ENCODE measurements around the gene STN1. TPM values are rescaled to one million over a fixed set of nuclear protein-coding genes. Genes with fewer than 3 reads are reported as not detected.

The STN1 gene
- total RNA-seq, 1 experiment from 2014 or later = 74.7 TPM

DNA sequence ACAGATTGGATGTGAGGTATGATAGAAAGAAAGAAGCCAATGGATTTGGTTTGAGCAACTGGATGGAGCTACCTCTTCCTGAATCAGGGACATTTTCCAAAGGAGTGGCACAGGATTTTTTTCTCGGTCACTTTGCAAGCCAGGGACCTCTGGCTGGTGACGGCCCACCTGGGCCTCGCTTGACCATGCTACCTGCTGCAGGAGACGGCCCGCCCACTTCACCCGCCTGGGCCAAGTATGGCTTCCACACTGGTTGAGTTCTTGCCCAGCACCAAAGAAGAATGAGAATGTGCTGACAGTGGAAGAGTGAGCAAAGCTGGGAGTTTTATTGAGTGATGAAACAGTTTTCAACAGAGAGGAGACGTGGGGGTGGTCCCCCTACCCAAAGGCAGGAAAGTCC, 38.2 kb downstream of the STN1 start:
- POLR2A ChIA-PET = no interaction called here

DNA sequence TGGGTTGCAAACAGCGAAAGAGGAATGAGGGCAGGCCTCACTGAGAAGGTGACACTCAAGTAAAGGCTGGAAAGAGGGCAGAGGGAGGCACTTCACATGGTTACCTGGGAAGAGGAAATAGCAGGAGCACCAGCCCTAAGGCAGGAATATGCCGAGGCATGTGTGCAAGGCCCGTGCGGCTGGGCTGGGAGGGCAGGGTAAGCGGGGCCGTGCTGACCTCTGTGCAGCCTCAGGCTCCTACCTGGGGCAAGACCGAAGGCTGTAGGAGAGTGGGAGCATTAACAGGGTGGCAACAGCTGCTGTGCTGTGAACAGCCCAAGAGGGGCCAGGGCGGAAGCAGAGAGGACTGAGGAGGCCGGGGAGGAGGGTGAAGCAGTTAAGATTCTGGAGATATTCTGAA, 38.6 kb downstream of the STN1 start:
- no peak for DNase-seq (ENCODE audit: low read depth, low spot score)
- Histone ChIP-seq H3K36me3 (ENCODE audit: control insufficient read depth in 1 of 2, insufficient read depth in 2 of 2, low read length in 2 of 2) (peaks cover 6 to 44% of the 10 kb centered on the region in 2 experiments; a peak in 2 of 4 replicates), H3K79me2 (ENCODE audit: insufficient read depth, low read length) (no peaks in the 10 kb centered on the region), H3K27ac (ENCODE audit: low read depth, low read length) (no peak overlapping the region), H3K4me1 (ENCODE audit: control insufficient read depth in 1 of 2, insufficient read depth in 2 of 2, low read length in 2 of 2) (no peaks in the 10 kb centered on the region), H3K4me2 (ENCODE audit: low read length) (no peak overlapping the region), H3K27me3 (ENCODE audit: insufficient read depth, low read length) (no peaks in the 10 kb centered on the region), H3K9ac (ENCODE audit: low read length) (no peak overlapping the region), H3K9me2 (ENCODE audit: insufficient read depth) (no peaks in the 10 kb centered on the region), H3K4me3 (replicated peaks in 1 of 2; ENCODE audit: low read depth in 1 of 2, low read length in 2 of 2) (no peak overlapping the region), H2AFZ (ENCODE audit: low read depth, low read length, poor library complexity, severe bottlenecking) (no peak overlapping the region), H3K9me3 (ENCODE audit: control insufficient read depth in 1 of 2, insufficient read depth in 1 of 2, low read depth in 1 of 2, low read length in 2 of 2) (no peaks in the 10 kb centered on the region), H4K20me1 (ENCODE audit: insufficient read depth) (no peaks in the 10 kb centered on the region)
- ATAC-seq = no peak
- BruUV-seq (replicated peaks) = no TSS peak
- intact Hi-C loops (cut with micrococcal nuclease) = no loop called here
- TF ChIP-seq ZNF274 (IDR thresholded peaks at IDR 0.05; ENCODE audit: low read depth, low read length) (no peak), CEBPB (IDR thresholded peaks at IDR 0.05; ENCODE audit: low read depth) (no peak), EZH2 (IDR thresholded peaks at IDR 0.05) (no peak), ELF1 (IDR thresholded peaks at IDR 0.05; ENCODE audit: borderline replicate concordance, low read depth) (no peak), YY1 (IDR thresholded peaks at IDR 0.05; ENCODE audit: extremely low read depth, insufficient replicate concordance, low read depth, low read length) (no peak), EGR1 (IDR thresholded peaks at IDR 0.05; ENCODE audit: low read depth) (no peak), JUND (IDR thresholded peaks at IDR 0.05) (no peak), FOSL1 (IDR thresholded peaks at IDR 0.05; ENCODE audit: low read depth) (no peak), SRF (IDR thresholded peaks at IDR 0.05; ENCODE audit: low read depth) (no peak)
- TF ChIP-seq, protein P1, sequence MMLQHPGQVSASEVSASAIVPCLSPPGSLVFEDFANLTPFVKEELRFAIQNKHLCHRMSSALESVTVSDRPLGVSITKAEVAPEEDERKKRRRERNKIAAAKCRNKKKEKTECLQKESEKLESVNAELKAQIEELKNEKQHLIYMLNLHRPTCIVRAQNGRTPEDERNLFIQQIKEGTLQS (IDR thresholded peaks at IDR 0.05) = no peak
- TF ChIP-seq, protein P2, sequence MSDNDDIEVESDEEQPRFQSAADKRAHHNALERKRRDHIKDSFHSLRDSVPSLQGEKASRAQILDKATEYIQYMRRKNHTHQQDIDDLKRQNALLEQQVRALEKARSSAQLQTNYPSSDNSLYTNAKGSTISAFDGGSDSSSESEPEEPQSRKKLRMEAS (IDR thresholded peaks at IDR 0.05) = no peak
- TF ChIP-seq, protein P3, sequence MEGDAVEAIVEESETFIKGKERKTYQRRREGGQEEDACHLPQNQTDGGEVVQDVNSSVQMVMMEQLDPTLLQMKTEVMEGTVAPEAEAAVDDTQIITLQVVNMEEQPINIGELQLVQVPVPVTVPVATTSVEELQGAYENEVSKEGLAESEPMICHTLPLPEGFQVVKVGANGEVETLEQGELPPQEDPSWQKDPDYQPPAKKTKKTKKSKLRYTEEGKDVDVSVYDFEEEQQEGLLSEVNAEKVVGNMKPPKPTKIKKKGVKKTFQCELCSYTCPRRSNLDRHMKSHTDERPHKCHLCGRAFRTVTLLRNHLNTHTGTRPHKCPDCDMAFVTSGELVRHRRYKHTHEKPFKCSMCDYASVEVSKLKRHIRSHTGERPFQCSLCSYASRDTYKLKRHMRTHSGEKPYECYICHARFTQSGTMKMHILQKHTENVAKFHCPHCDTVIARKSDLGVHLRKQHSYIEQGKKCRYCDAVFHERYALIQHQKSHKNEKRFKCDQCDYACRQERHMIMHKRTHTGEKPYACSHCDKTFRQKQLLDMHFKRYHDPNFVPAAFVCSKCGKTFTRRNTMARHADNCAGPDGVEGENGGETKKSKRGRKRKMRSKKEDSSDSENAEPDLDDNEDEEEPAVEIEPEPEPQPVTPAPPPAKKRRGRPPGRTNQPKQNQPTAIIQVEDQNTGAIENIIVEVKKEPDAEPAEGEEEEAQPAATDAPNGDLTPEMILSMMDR (IDR thresholded peaks at IDR 0.05 in 2 of 3, conservative IDR thresholded peaks at IDR 0.05 in 1 of 3; ENCODE audit: borderline replicate concordance in 1 of 3, insufficient read depth in 1 of 3, low read depth in 2 of 3, low read length in 2 of 3) = no peak
- CTCF ChIA-PET = interaction anchor here (1.4 kb wide), 1 partner anchor 9 kb away, joined by 5 read pairs; no protein-coding TSS in a partner anchor
- RAD21 ChIA-PET (ENCODE audit: low non-redundant PET in 1 of 2, low total read pairs in 2 of 2, uncharacterized antibody in 2 of 2, unreplicated experiment in 2 of 2) = no interaction called here
- POLR2A ChIA-PET = no interaction called here

More for the DNA sequence above, 38.2 kb downstream of the STN1 start:
- TF ChIP-seq POLR2A (IDR thresholded peaks at IDR 0.05; ENCODE audit: borderline replicate concordance, extremely low read depth, insufficient read depth, insufficient read length) = no peak
- ChIA-PET CTCF (interaction anchor here (1.4 kb wide), 1 partner anchor 8 kb away, joined by 5 read pairs; no protein-coding TSS in a partner anchor), RAD21 (ENCODE audit: low non-redundant PET in 1 of 2, low total read pairs in 2 of 2, uncharacterized antibody in 2 of 2, unreplicated experiment in 2 of 2) (no interaction called here)
- Histone ChIP-seq H3K27ac (ENCODE audit: low read depth, low read length) (no peak overlapping the region), H3K4me3 (replicated peaks in 1 of 2; ENCODE audit: low read depth in 1 of 2, low read length in 2 of 2) (no peak overlapping the region), H3K4me1 (ENCODE audit: control insufficient read depth in 1 of 2, insufficient read depth in 2 of 2, low read length in 2 of 2) (no peaks in the 10 kb centered on the region), H2AFZ (ENCODE audit: low read depth, low read length, poor library complexity, severe bottlenecking) (no peak overlapping the region), H4K20me1 (ENCODE audit: insufficient read depth) (no peaks in the 10 kb centered on the region), H3K36me3 (ENCODE audit: control insufficient read depth in 1 of 2, insufficient read depth in 2 of 2, low read length in 2 of 2) (peaks cover 6 to 44% of the 10 kb centered on the region in 2 experiments; a peak in 2 of 4 replicates), H3K27me3 (ENCODE audit: insufficient read depth, low read length) (no peaks in the 10 kb centered on the region), H3K9ac (ENCODE audit: low read length) (no peak overlapping the region), H3K4me2 (ENCODE audit: low read length) (no peak overlapping the region), H3K9me3 (ENCODE audit: control insufficient read depth in 1 of 2, insufficient read depth in 1 of 2, low read depth in 1 of 2, low read length in 2 of 2) (no peaks in the 10 kb centered on the region), H3K9me2 (ENCODE audit: insufficient read depth) (no peaks in the 10 kb centered on the region), H3K79me2 (ENCODE audit: insufficient read depth, low read length) (no peaks in the 10 kb centered on the region)
- ATAC-seq (no peak), DNase-seq (ENCODE audit: low read depth, low spot score) (no peak)
- intact Hi-C loops (cut with micrococcal nuclease) = no loop called here
- BruUV-seq (replicated peaks) = no TSS peak
